ENCODE results near the gene DISC1.

- TF ChIP-seq, protein P1, sequence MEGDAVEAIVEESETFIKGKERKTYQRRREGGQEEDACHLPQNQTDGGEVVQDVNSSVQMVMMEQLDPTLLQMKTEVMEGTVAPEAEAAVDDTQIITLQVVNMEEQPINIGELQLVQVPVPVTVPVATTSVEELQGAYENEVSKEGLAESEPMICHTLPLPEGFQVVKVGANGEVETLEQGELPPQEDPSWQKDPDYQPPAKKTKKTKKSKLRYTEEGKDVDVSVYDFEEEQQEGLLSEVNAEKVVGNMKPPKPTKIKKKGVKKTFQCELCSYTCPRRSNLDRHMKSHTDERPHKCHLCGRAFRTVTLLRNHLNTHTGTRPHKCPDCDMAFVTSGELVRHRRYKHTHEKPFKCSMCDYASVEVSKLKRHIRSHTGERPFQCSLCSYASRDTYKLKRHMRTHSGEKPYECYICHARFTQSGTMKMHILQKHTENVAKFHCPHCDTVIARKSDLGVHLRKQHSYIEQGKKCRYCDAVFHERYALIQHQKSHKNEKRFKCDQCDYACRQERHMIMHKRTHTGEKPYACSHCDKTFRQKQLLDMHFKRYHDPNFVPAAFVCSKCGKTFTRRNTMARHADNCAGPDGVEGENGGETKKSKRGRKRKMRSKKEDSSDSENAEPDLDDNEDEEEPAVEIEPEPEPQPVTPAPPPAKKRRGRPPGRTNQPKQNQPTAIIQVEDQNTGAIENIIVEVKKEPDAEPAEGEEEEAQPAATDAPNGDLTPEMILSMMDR (IDR thresholded peaks at IDR 0.05; ENCODE audit: low read depth, low read length) = no peak
- TF ChIP-seq, protein P2, sequence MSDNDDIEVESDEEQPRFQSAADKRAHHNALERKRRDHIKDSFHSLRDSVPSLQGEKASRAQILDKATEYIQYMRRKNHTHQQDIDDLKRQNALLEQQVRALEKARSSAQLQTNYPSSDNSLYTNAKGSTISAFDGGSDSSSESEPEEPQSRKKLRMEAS (IDR thresholded peaks at IDR 0.05; ENCODE audit: low read depth, low read length) = no peak
- no peak for TF ChIP-seq POLR2A (IDR thresholded peaks at IDR 0.05; ENCODE audit: extremely low read depth, insufficient read length)
Observed at GRCh38 chr1:231954751-231955150, 328.2 kb downstream of the DISC1 start.

Measured in NB4 (cell line).